Medulla oblongata (tissue), 1 donor: ENCODE data around the gene FAM20C.
"Not testable (repeated sequence)": the region's sequence is repeated elsewhere in the genome, so short reads cannot be mapped to it uniquely, and the experiment has no call there.

ENCODE experiments used
- DNase-seq: peaks from one replicate; pipeline ENCODE4 v3.0.0-alpha.2; 2015; ENCODE audit errors: extremely low spot score

The FAM20C gene

DNA sequence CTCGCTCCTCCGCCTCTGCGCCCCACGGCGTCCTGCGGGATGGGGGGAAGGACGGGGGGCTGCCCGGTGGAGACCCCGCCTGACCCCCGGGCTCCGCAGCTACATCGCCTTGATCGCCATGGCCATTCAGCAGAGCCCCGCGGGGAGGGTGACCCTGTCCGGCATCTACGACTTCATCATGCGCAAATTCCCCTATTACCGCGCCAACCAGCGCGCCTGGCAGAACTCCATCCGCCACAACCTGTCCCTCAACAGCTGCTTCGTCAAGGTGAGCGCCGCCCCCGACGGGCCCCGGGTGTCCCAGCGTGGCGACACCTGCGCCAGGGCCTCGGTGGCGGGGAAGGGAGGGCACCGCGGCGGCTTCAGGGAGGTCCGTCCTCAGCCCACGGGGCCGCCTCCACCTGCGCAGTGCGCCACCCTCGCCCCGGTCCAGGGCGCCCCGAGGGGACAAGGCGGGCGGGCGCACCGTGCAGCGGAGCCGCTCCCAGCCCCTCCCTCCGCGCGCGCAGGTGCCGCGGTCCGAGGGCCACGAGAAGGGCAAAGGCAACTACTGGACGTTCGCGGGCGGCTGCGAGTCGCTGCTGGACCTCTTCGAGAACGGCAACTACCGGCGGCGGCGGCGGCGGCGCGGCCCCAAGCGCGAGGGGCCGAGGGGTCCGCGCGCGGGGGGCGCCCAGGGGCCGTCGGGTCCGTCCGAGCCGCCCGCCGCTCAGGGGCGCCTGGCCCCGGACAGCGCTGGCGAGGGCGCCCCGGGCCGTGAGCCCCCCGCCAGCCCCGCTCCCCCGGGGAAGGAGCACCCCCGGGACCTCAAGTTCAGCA is 98.4 kb downstream of the FAM20C start:
- DNase-seq, result no peak

DNA sequence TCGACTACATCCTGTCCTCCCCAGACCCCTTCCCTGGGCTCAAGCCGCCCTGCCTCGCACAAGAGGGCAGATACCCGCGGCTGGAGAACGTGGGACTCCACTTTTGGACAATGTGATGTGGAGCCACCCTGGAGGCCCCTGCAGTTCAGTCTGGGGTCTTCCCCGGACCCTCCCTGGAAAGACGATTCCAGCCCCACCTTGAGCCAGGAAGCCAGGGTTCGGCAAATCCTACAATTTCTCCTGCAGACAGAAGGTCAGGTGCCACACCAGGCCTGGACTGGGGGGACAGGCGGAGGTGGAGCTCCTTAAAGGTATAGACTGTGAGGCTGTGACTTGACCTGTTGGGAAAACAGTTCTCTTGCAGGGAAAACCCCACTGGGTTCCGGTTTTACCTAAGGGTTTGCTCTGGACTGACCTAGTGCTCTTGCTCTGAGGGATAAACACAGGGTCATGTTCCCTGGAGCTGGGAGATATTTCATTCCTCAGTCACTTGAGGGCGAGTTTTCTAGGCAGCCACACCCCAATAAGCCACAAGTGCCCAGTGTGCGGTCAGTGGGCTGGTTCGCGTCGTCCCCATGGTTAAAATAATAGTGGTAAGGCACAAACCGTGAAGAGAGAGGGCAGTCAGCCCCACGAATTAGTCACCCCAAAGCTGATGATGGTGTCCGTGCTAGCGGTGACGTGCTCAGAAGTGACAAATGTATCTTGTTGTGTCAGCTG is 99.2 kb downstream of the FAM20C start:
- DNase-seq, result no peak

DNA sequence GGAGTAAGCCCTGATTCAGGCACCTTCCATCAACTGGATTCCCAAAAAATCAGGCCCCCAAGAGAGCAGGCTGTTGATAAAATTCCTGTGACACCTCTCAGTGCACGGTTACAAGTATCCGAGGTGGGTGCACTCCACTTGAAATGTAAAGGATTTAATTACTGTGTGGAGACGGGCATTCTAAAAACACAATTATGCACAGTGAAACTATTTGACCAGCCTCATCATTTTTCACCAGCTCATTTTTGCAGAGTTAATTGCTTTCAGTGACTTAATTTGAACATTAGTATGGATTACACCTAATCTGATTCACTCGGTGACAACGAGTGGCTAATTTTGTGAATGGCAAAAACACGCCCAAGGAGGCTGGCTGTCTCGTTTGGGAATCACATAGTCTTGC is 99.9 kb downstream of the FAM20C start:
- no peak for DNase-seq

DNA sequence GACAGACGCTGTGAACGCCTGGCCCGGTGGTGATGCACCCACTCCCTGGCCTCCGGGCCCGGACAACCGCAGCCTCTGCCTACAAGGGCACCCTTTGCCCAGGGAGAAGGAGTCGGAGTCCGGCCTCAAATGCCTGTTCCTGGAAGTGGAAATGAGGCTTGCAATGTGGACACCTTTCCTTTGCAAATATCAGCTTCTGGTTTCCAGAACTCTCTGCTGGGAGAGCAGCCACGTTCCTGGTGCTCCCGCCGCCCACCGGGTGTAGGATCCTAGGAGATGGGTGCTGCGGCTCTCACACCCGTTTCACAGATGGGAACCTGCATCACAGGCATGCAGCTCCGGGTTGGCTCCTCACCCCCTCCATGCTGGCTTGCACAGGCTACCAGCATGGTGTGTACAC is 100.5 kb downstream of the FAM20C start:
- no peak for DNase-seq

DNA sequence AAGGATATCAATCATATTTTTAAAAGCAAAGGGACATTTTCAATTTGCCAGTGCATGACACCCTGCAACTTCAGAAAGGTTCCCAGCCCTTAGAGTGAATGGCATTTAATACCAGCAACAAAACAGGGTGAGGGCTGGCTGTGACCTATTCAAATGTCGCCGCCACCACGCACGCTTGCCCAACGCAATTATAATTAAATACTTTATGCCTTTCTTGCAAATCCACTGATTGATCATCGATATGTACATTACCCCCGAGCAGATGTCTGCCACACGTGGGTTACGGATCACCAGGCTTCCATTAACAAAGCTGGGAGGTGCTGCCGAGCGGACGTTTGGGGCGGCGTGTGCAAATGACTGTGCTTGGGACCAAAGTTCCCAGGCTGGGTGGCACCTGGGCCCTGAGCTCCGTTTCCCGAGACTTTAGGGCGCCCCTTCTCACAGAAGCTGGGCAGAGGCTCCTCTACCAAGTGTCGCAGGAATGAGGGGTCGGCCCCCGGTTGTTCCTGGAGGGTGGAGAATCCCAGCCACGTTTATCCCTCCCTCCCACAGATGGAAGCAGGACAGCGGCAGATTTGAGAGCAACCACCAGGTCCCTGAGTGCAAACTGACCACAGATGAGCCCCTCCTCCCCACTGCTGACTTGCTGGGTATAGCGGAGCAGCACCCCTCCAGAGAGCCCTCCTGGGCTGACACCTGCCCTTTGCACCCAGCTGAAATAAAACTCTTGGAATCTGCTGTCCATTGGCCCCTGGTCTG is 101.5 kb downstream of the FAM20C start:
- DNase-seq, result no peak

DNA sequence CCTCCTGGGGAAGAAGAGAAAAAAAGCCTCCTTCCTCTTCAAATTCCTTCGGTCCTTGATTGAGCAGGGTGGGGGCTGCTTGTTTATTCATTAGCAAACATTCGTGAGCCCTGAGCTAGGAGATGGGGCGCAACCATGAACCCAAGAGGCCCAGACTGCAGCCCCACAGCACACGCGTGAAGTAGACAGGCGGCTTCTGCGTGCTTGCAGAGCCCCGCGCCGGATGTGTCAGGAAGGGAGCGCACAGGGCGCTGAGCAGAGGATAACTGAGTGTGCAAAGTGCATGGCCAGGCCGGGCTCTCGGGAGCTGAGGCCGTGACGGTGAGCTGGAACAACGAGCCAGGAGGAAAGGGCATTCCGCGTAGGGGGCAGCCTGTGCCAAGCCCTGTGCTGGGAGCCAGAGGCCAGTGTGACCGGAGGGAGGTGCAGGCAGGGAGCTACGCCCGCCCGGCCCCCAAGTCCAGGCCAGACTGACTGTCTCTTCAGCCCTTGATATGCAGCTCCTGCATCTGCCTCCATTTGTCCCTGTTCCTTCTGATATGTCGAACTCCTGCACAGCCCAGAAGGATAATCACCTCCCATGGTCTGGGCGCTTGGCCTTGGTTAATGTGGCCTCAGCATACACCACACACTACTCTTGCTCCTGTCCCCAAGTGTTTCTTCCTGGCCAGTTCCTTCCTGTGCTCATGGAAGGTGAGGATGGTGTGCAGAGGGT is 102.2 kb downstream of the FAM20C start:
- DNase-seq, result no peak

DNA sequence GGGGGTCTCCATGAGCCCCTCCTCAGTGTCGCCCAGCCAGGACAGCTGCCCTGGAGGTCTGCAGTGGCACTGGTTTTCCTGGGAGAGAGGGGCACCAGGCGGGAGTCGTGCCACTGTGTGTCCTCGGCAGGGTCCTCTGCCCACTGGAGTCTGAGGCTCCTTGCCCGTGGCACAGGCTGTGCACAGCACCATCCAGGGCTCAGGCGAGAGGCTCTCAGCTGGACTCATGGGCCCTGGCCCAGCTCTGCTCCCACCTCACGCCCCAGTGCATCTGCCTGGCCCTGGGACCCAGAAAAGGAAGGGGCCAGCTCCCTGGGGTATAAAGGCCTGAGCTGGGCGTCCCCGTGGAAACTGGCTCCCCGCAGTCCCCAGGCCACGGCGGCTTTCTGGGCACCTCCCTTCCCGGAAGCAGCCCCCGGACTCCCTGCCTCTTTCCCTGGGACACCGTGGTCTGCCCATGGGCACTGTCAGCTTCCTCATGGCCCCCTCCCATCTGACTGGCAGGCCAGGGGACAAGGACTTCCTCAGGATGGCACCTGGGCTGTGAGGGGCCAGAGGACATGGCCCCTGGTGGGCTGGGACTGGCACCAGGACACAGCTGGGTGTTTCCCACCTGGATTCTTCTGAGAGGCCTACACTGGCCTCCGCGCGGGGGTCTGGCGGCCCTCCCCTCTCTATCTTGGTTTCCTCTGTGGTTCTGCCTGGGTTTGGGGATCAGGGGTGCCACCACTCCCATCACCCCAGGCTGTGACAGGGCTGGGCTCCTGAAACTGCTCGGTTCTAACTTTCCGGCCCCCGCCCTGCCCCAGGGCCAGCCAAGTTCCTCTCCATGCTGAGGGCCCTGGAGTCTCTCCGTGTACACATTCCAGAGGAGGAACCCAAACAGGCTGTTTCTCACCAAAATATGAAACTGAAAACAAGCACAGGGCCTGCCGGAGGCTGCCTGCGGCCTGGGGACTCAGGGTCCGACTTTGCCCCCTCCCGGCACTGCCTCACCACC is 103.1 kb downstream of the FAM20C start:
- DNase-seq, result no peak

DNA sequence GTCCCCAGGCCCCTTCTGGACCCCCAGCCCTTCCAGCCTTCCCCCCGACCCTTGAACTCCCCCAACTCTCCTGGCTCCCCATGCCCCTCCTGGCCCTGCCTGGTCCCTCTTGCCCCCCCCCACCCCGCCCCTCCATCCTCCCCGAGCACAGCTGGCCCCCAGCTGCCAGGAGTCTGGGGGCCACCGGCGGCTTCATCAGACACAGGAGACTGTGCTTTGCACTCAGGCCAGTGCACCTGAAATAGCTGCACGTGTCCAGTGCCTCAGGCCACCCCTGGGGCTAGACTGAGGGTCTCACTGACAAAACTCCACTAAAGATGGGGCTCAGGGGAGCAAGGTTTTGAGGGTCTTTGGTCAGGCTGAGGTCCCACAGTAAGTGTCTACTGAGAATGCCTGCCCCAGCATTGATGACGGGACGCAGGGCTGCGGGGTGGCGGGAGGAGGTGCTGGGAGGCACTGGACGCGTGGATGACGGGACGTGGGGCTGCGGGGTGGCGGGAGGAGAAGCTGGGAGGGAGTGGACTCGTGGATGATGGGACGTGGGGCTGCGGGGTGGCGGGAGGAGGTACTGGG is 104.1 kb downstream of the FAM20C start:
- DNase-seq, result no peak

DNA sequence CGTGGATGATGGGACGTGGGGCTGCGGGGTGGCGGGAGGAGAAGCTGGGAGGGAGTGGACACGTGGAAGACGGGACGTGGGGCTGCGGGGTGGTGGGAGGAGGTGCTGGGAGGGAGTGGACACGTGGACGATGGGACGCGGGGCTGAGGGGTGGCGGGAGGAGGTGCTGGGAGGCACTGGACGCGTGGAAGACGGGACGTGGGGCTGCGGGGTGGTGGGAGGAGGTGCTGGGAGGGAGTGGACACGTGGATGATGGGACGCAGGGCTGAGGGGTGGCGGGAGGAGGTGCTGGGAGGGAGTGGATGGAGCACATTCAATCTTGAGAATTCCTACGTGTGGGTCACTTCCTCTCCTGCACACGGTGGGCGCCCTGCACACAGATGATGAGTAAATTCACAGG is 104.8 kb downstream of the FAM20C start:
- not testable (repeated sequence) for DNase-seq

DNA sequence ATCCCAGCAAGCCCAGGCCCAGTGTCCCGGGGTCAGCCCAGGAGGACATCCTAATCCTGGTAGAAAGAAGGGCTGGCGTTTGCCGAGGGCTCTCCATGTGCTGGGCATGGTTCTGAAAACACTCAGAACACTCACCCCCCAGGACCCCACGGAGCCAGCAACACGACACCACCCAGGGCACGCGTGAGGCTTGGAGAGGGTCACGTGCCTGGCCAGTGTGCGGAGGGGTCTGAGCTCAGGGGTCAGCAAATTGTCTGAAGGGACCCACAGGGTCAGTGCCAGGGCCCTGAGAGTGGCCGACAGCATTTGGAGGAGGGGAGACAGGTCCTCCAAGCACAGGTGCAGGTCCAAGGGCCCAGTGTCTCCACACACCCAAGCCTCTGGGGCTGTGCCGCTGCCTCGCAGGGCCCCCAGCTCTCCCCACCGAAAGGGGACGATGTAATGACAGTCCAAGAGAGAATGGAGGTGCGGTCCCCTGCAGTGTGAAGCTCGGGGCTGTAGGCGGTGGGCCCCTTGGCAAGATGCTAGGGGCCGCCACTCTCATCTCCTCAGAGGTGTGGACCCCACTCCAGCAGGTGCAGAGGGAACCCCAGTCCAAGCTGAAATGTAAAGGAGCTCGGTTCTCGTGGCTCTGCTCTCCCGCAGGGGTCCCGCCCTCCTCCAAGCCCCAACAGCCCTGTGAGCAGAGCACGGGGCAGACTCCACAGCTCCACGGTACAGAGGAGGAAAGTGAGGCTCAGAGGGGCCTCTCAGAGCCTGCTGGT is 105.4 kb downstream of the FAM20C start:
- DNase-seq, result no peak

DNA sequence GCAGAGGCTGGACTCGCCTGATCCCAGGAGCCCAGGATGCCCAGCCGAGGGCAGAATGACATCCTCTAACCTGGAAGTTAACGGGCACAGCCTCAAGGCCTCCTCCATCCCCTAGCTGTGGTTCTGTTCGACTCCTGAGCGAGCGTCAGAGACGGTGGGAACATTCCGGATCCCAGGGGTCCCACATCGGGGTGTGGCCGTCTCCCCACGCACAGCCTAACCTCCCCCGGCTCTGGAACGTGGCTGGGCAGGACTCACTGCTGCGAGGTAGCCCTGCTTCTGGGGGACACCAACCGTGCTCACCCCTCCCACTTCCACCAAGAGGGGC is 106.0 kb downstream of the FAM20C start:
- DNase-seq, result no peak

DNA sequence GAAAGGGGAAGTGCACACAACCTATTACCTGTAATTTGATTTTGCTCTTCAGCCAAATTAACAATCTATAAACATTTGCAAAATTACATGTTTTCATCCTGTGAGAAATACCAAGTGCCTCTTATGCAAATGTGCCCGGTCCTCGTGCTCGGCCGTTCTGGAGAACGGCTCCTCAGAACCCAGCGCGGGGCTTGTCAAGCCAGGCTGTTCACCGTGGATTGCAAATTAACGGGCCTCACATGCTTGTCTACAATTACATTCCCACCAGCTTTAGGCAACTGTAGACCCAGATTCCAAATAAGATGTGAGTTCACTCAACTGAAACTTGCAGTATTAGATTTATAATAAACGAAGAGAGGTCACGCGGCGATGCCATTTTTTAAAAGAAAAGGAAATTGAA is 106.4 kb downstream of the FAM20C start:
- no peak for DNase-seq

DNA sequence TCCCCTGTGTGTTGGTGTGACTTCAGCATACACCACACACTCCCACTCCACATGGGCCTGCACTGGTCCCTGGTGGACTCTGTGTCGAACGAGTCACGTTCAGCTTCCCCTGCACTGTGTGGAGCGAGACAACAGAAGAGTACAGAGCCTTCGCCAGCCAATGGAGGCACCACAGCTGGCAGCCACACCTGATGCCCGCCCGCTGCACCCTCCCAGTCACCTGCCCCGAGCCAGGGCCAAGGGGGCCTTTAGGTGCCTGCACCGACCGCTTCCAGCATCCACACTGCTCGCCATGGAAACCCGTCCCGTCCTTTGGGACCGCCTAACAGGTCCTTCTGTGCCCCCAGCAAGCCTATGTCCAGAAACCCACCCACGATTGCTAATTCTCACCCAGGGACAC is 106.8 kb downstream of the FAM20C start:
- DNase-seq, result no peak

DNA sequence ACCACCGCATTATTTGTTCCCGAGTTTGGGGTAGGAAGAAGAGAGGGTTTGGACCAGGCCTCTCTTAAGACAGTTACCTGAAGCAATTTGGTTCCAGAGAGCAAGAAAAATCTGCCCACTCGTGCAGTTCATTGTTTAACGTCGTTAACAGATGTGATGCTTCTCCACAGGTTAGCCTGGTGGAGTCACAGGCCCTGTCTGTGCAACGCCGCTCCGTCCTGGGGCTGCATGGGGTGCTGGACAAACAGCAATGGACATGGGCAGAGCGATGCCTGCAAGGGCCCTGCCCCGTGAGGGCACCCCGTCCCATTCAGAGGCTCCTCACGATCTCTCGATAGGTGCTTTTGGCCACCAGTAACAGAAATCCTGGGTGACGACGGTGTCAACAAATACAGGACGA is 107.3 kb downstream of the FAM20C start:
- DNase-seq, result no peak

DNA sequence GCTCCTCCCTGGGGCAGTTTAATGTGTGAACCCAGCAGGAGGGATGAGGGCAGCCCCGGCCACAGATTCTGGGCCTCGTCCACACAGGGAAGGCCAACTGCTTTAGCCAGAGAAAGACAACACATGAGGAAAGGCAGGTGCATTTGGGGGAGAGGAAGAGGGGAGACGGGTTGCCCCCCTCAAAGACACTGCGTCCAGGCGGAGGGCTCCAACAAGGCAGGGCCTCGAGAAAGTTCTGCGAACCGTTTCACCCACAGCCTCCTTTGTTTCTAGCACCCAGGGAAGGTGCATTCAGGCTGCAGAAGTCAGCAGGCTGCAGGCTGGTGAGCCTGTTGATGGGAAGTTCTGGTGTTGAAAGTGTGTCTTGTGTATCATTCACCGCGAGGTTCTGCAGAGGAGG is 107.7 kb downstream of the FAM20C start:
- no peak for DNase-seq

DNA sequence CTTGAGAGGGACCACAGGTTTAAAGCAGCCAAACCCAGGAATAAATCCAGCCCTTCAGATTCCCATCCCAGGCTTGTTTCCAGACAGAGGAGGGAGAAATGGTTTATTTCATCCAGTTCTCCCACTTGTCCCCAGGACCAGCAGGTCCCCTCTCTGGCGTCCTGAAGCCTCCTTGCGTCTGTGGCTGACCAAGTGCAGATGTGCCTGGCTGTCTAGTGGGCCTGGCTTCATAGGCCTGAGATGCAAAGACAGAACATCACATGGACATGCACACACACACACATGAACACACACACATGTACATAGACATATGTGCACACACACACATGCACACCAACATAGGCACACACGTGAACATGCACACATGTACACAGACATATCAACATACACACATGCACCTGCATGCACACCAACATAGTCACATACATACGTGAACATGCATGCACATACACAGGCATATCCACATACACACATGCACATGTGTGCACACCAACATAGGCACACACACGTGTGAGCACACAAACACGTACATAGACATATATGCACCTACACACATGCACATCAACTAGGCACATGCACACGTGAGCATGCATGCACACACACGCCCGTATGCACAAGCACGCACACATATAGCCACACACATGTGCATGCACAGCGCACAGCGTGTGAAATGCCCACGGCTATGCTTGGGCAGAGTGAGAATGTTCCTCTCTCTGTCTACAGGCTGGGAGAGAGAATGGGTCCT is 108.3 kb downstream of the FAM20C start:
- DNase-seq, result no peak

DNA sequence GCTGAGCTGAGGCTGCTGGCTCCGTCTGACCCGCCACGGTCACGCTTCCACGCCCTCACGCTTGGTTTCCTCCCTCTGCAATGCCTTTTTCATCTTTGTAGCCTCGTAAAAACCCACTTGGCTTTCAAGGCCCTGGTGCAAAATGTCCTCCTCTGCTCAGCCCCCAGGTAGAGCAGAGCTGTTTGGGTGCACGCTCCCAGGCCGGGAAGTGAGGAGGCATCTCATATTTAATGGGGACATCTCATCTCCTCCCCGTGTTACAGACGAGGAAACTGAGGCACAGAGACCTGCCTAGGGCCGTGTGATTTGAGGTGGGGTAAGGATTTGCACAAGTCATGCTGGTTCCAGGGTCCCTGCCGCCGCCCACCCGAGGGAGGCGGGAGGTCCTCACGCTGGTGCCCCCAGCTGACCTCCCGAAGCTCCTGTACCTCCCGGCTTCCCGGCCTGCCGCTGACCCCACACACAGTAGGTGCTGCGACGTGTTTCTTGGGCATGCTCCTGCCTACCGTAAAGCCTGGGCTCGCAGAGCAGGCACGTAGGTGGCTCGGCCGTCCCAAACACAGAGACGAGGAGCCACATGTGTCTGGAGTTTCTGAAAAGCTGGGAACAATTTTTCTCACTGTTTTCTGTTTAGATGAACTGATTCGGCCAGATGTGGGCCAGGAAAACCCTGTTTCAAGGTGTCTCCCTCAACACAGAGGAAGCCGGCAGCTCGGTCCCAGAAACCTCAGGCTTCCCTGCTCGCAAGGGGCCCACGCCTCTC is 109.1 kb downstream of the FAM20C start:
- no peak for DNase-seq
